ENCODE results near the gene ACE2. TPM values are rescaled to one million over a fixed set of nuclear protein-coding genes. Genes with fewer than 3 reads are reported as not detected.

The ACE2 gene
- total RNA-seq, 4 donors from 2014 or later: 0.62 to 4.5 (median 2.1) TPM

DNA sequence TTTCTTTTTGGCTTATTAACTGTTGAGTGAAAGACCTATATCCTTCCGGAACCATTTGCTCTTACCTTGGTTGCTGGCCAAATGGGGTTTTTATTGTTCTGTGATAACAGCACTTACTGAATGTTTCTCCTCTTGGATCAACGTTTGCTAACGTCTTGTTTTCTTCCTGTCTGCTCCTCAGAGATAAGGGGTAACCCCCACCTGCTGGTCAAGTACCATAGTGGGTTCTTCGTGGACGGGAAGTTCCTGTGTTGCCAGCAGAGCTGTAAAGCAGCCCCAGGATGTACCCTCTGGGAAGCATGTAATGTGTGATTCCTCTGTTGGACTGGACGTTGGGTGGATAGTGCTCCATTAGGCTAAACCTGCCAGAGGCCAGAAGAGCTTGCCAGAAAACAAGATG, 84.8 kb downstream of the ACE2 start:
- 26 to 39% methylated on average over 3 to 5 of the region's 6 CpGs for WGBS, 2 donors (ENCODE audit: low coverage in 1 of 2)
- Histone ChIP-seq H3K36me3 (no peaks in the 10 kb centered on the region), H3K4me3 (no peak overlapping the region), H3K4me1 (no peaks in the 10 kb centered on the region), H3K9me3 (no peaks in the 10 kb centered on the region), H3K27ac (no peak overlapping the region), H3K27me3 (no peaks in the 10 kb centered on the region)
- TF ChIP-seq EP300 (IDR thresholded peaks at IDR 0.05): no peak
- TF ChIP-seq, protein P1, sequence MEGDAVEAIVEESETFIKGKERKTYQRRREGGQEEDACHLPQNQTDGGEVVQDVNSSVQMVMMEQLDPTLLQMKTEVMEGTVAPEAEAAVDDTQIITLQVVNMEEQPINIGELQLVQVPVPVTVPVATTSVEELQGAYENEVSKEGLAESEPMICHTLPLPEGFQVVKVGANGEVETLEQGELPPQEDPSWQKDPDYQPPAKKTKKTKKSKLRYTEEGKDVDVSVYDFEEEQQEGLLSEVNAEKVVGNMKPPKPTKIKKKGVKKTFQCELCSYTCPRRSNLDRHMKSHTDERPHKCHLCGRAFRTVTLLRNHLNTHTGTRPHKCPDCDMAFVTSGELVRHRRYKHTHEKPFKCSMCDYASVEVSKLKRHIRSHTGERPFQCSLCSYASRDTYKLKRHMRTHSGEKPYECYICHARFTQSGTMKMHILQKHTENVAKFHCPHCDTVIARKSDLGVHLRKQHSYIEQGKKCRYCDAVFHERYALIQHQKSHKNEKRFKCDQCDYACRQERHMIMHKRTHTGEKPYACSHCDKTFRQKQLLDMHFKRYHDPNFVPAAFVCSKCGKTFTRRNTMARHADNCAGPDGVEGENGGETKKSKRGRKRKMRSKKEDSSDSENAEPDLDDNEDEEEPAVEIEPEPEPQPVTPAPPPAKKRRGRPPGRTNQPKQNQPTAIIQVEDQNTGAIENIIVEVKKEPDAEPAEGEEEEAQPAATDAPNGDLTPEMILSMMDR (IDR thresholded peaks at IDR 0.05): no peak
- peak; percentile 36 for ATAC-seq

DNA sequence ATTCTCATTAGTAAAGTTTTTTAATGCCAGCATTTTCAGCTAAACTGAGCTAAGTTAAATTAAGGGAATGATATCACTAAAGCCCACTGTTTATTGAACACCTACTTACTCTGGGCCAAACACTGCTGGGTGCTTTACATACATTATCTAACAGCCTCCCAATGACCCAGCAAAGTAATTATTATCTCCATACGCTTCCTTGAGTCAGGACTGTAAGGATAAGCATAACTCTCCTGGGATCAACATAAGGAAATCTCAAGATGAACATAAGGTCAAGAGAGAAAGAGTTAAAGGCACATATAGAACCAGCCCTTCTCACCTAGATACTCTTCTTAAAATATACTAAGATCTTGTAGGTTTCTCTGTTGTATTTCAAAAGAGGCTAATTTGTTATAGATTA, 86.5 kb downstream of the ACE2 start:
- H3K4me3 ChIP-seq: no peak overlapping the region
- 92% methylated on average over 1 of the region's 1 CpG; no CpG with 5 or more reads in 1 of the 2 donors for WGBS, 2 donors (ENCODE audit: low coverage in 1 of 2)
- no peak for ATAC-seq
- no peaks in the 10 kb centered on the region for H3K36me3 ChIP-seq
- H3K4me1 ChIP-seq: no peaks in the 10 kb centered on the region
- no peak overlapping the region for H3K27ac ChIP-seq
- H3K9me3 ChIP-seq: no peaks in the 10 kb centered on the region
- TF ChIP-seq, protein P1 (IDR thresholded peaks at IDR 0.05): no peak
- no peak for TF ChIP-seq POLR2A (IDR thresholded peaks at IDR 0.05)
- TF ChIP-seq POLR2AphosphoS5 (IDR thresholded peaks at IDR 0.05): no peak
- no peak for TF ChIP-seq EP300 (IDR thresholded peaks at IDR 0.05)
- no peaks in the 10 kb centered on the region for H3K27me3 ChIP-seq

GRCh38 chrX:15512401-15512965, 88.3 kb downstream of the ACE2 start:
- Histone ChIP-seq H3K9me3 (no peaks in the 10 kb centered on the region), H3K27me3 (no peaks in the 10 kb centered on the region), H3K36me3 (no peaks in the 10 kb centered on the region), H3K4me3 (no peak overlapping the region), H3K27ac (no peak overlapping the region), H3K4me1 (no peaks in the 10 kb centered on the region)
- 78% methylated on average over 4 of the region's 4 CpGs; no CpG with 5 or more reads in 1 of the 2 donors for WGBS, 2 donors (ENCODE audit: low coverage in 1 of 2)
- ATAC-seq: no peak
- TF ChIP-seq, protein P1 (IDR thresholded peaks at IDR 0.05): no peak
- TF ChIP-seq EP300 (IDR thresholded peaks at IDR 0.05): no peak
- TF ChIP-seq POLR2A (IDR thresholded peaks at IDR 0.05): no peak
- no peak for TF ChIP-seq POLR2AphosphoS5 (IDR thresholded peaks at IDR 0.05)

GRCh38 chrX:15511563-15511962, 89.2 kb downstream of the ACE2 start:
- no peak for TF ChIP-seq POLR2AphosphoS5 (IDR thresholded peaks at IDR 0.05)
- TF ChIP-seq POLR2A (IDR thresholded peaks at IDR 0.05): no peak
- TF ChIP-seq EP300 (IDR thresholded peaks at IDR 0.05): no peak
- TF ChIP-seq, protein P1 (IDR thresholded peaks at IDR 0.05): no peak
- no peaks in the 10 kb centered on the region for H3K27me3 ChIP-seq
- H3K9me3 ChIP-seq: no peaks in the 10 kb centered on the region
- WGBS, 2 donors (ENCODE audit: low coverage in 1 of 2): 36 to 64% methylated on average over 1 of the region's 1 CpG
- no peak overlapping the region for H3K27ac ChIP-seq
- no peak overlapping the region for H3K4me3 ChIP-seq
- H3K4me1 ChIP-seq: no peaks in the 10 kb centered on the region
- no peaks in the 10 kb centered on the region for H3K36me3 ChIP-seq
- no peak for ATAC-seq

Other genes with a start within 250 kb of the ACE2 start
- 1 to 10 TPM; 3.2 to 8.6 (median 5.3) TPM for gene VEGFD, start 216.5 kb downstream of the ACE2 start, total RNA-seq
- gene PIR, start 107.6 kb downstream of the ACE2 start, total RNA-seq: 10 to 100 TPM; 14.7 to 30.4 (median 19.1) TPM
- 1 to 10 TPM; 1.9 to 4.4 (median 2.9) TPM for gene BMX, start 100.2 kb downstream of the ACE2 start, total RNA-seq
- 1 to 10 TPM in 1 of 4 donors, under 1 TPM in 2, not detected in 1; 0.40 to 1.2 (median 0.74) TPM for gene CLTRN, start 63.8 kb upstream of the ACE2 start, total RNA-seq
- 10 to 100 TPM in 2 of 4 donors, 1 to 10 TPM in 2; 8.2 to 11.4 (median 9.9) TPM for gene CA5B, start 137.3 kb upstream of the ACE2 start, total RNA-seq
- gene ZRSR2, start 189.5 kb upstream of the ACE2 start, total RNA-seq: 10 to 100 TPM in 3 of 4 donors, 1 to 10 TPM in 1; 8.3 to 12.0 (median 11.0) TPM

Data from gastroesophageal sphincter (tissue), 4 donors.